Measurements from ENCODE around the gene FATE1.

The FATE1 gene

DNA sequence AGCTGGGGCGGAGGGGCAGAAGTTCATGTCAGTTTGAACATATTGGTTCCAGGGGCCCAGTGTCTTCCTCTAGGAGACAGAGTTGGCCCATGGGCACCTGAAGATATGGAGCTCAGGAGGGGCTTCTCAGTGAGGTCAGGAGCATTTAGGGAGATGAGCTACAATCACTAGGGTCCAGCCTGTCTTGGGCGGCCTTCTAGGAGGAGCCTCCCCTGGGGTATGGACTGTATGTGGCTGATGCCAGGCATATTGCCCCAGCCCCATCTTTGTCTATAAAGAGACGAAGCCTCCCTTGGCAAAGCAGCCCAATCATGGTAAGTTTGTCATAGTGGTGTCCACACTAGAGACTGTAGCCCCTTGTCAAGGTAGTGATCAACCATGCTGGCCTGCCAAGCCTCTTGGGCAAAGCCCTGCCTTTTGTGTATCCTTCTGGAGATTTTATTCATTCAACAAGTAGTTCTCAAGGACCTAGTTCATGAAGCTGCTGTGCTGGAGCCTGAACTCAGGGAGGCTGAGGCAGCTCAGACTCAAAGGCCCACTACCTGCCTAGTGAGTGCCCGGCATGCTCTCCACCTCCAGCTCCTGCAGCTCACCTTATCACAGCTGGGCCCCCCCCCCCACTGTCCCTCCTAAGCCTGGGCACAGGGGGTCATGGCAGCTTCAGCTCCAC, 13.4 kb downstream of the FATE1 start:
- no peak overlapping the region for H3K27ac ChIP-seq (replicated peaks)
- TF ChIP-seq POLR2AphosphoS5 (IDR thresholded peaks at IDR 0.05; ENCODE audit: low read depth) = no peak
- no peak for TF ChIP-seq CTCF (IDR thresholded peaks at IDR 0.05; ENCODE audit: insufficient read depth, low read length)
- no peak for TF ChIP-seq GABPA (IDR thresholded peaks at IDR 0.05; ENCODE audit: low read depth)
- no peak for TF ChIP-seq SPI1 (IDR thresholded peaks at IDR 0.05; ENCODE audit: borderline replicate concordance, low read depth)
- TF ChIP-seq, protein P1, sequence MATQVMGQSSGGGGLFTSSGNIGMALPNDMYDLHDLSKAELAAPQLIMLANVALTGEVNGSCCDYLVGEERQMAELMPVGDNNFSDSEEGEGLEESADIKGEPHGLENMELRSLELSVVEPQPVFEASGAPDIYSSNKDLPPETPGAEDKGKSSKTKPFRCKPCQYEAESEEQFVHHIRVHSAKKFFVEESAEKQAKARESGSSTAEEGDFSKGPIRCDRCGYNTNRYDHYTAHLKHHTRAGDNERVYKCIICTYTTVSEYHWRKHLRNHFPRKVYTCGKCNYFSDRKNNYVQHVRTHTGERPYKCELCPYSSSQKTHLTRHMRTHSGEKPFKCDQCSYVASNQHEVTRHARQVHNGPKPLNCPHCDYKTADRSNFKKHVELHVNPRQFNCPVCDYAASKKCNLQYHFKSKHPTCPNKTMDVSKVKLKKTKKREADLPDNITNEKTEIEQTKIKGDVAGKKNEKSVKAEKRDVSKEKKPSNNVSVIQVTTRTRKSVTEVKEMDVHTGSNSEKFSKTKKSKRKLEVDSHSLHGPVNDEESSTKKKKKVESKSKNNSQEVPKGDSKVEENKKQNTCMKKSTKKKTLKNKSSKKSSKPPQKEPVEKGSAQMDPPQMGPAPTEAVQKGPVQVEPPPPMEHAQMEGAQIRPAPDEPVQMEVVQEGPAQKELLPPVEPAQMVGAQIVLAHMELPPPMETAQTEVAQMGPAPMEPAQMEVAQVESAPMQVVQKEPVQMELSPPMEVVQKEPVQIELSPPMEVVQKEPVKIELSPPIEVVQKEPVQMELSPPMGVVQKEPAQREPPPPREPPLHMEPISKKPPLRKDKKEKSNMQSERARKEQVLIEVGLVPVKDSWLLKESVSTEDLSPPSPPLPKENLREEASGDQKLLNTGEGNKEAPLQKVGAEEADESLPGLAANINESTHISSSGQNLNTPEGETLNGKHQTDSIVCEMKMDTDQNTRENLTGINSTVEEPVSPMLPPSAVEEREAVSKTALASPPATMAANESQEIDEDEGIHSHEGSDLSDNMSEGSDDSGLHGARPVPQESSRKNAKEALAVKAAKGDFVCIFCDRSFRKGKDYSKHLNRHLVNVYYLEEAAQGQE (IDR thresholded peaks at IDR 0.05; ENCODE audit: insufficient replicate concordance, low read depth) = no peak
- DNase-seq (ENCODE audit: low read depth in 1 of 2, low spot score in 1 of 2) = no peak
- no peaks in the 10 kb centered on the region for H3K27me3 ChIP-seq (ENCODE audit: insufficient read depth, poor library complexity, severe bottlenecking)
- H3K4me3 ChIP-seq (replicated peaks; ENCODE audit: insufficient read depth, low read length) = no peak overlapping the region

DNA sequence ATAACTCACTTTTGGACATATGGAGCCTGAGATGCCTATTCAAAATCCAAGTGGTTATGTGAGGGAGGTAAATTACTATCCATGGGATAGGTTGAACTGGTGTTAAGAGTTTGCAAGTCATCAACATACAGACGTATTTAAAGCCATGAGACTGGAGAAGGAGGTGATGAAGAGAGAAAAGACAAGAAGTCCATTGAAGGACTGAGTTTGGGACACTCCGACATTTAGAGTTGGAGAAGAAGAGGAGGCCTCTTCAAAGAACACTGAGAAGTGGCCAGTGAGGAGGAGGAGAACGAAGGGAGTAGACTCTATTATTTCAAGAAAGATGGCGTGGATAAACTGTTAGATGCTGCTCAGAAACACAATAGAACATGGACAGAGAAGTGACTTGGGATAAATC, 18.6 kb downstream of the FATE1 start, which contains the start of gene CNGA2:
Gene CNGA2 (plus strand): TSS at position 301 of the 400 bp plus-strand sequence. CDS start 3,738 bp downstream, outside the sequence.
- H3K4me3 ChIP-seq (replicated peaks; ENCODE audit: insufficient read depth, low read length) = no peak within 1 kb of the TSS
- H3K27ac ChIP-seq (replicated peaks) = no peak within 1 kb of the TSS
- no peak for DNase-seq (ENCODE audit: low read depth in 1 of 2, low spot score in 1 of 2)
- H3K27me3 ChIP-seq (ENCODE audit: insufficient read depth, poor library complexity, severe bottlenecking) = no peaks in the 10 kb centered on the region
- TF ChIP-seq SPI1 (IDR thresholded peaks at IDR 0.05; ENCODE audit: borderline replicate concordance, low read depth) (no peak), CTCF (IDR thresholded peaks at IDR 0.05; ENCODE audit: insufficient read depth, low read length) (no peak), POLR2AphosphoS5 (IDR thresholded peaks at IDR 0.05; ENCODE audit: low read depth) (no peak), GABPA (IDR thresholded peaks at IDR 0.05; ENCODE audit: low read depth) (no peak)
- TF ChIP-seq, protein P1 (IDR thresholded peaks at IDR 0.05; ENCODE audit: insufficient replicate concordance, low read depth) = no peak

- H3K27me3 ChIP-seq (ENCODE audit: insufficient read depth, poor library complexity, severe bottlenecking) = no peaks in the 10 kb centered on the region
These were observed 19.4 kb downstream of the FATE1 start for GRCh38 chrX:151735219-151735618.

More at GRCh38 chrX:151735219-151735618, 19.4 kb downstream of the FATE1 start:
- Histone ChIP-seq H3K27ac (replicated peaks) (no peak overlapping the region), H3K4me3 (replicated peaks; ENCODE audit: insufficient read depth, low read length) (no peak overlapping the region)
- DNase-seq (ENCODE audit: low read depth in 1 of 2, low spot score in 1 of 2) = no peak
- TF ChIP-seq POLR2AphosphoS5 (IDR thresholded peaks at IDR 0.05; ENCODE audit: low read depth) = no peak
- no peak for TF ChIP-seq GABPA (IDR thresholded peaks at IDR 0.05; ENCODE audit: low read depth)
- TF ChIP-seq, protein P1 (IDR thresholded peaks at IDR 0.05; ENCODE audit: insufficient replicate concordance, low read depth) = no peak
- TF ChIP-seq CTCF (IDR thresholded peaks at IDR 0.05; ENCODE audit: insufficient read depth, low read length) = no peak
- no peak for TF ChIP-seq SPI1 (IDR thresholded peaks at IDR 0.05; ENCODE audit: borderline replicate concordance, low read depth)
